Measurements from ENCODE around the gene RPL19.

Gene RPL19

GRCh38 chr17:39196241-39196807 lies 3.8 kb upstream of the RPL19 start:
- Histone ChIP-seq H3K4me1 (ENCODE audit: insufficient read depth, low read length) (peaks cover 36% of the 10 kb centered on the region), H3K4me3 (ENCODE audit: low read length) (peak overlapping the region; percentile 71), H3K27me3 (ENCODE audit: insufficient read depth, low read length) (no peaks in the 10 kb centered on the region), H3K36me3 (ENCODE audit: insufficient read depth, low read length) (peaks cover 17% of the 10 kb centered on the region), H3K9me3 (ENCODE audit: low read length) (no peaks in the 10 kb centered on the region), H2AFZ (ENCODE audit: low read depth, low read length) (no peak overlapping the region)

- peak overlapping the region; percentile 31 for H2AFZ ChIP-seq (ENCODE audit: low read depth, low read length)
- H3K4me1 ChIP-seq (ENCODE audit: insufficient read depth, low read length), result peaks cover 40% of the 10 kb centered on the region
- peak overlapping the region; percentile 71 for H3K4me3 ChIP-seq (ENCODE audit: low read length)
- H3K27me3 ChIP-seq (ENCODE audit: insufficient read depth, low read length), result no peaks in the 10 kb centered on the region
- peaks cover 17% of the 10 kb centered on the region for H3K36me3 ChIP-seq (ENCODE audit: insufficient read depth, low read length)
- no peaks in the 10 kb centered on the region for H3K9me3 ChIP-seq (ENCODE audit: low read length)
These were observed 3.2 kb upstream of the RPL19 start for GRCh38 chr17:39196808-39197291.

GRCh38 chr17:39197380-39198185 lies 2.5 kb upstream of the RPL19 start, which contains the start of gene CACNB1:
Gene CACNB1, minus strand, starts transcription at chr17:39197669. Its CDS starts 174 bp downstream, at chr17:39197495.
- H3K36me3 ChIP-seq (ENCODE audit: insufficient read depth, low read length), result peaks cover 18% of the 10 kb centered on the region
- H3K4me3 ChIP-seq (ENCODE audit: low read length), result peak within 1 kb of the TSS; percentile 71
- peaks cover 44% of the 10 kb centered on the region for H3K4me1 ChIP-seq (ENCODE audit: insufficient read depth, low read length)
- H3K27me3 ChIP-seq (ENCODE audit: insufficient read depth, low read length), result no peaks in the 10 kb centered on the region
- H2AFZ ChIP-seq (ENCODE audit: low read depth, low read length), result peak within 1 kb of the TSS; percentile 31
- no peaks in the 10 kb centered on the region for H3K9me3 ChIP-seq (ENCODE audit: low read length)

GRCh38 chr17:39198186-39198566 lies 1.9 kb upstream of the RPL19 start:
- H3K9me3 ChIP-seq (ENCODE audit: low read length), result no peaks in the 10 kb centered on the region
- no peaks in the 10 kb centered on the region for H3K27me3 ChIP-seq (ENCODE audit: insufficient read depth, low read length)
- peaks cover 19% of the 10 kb centered on the region for H3K36me3 ChIP-seq (ENCODE audit: insufficient read depth, low read length)
- peak overlapping the region; percentile 16 for H2AFZ ChIP-seq (ENCODE audit: low read depth, low read length)
- peak overlapping the region; percentile 71 for H3K4me3 ChIP-seq (ENCODE audit: low read length)
- H3K4me1 ChIP-seq (ENCODE audit: insufficient read depth, low read length), result peaks cover 44% of the 10 kb centered on the region

- Histone ChIP-seq H3K9me3 (ENCODE audit: low read length) (no peaks in the 10 kb centered on the region), H3K4me1 (ENCODE audit: insufficient read depth, low read length) (peaks cover 43% of the 10 kb centered on the region), H2AFZ (ENCODE audit: low read depth, low read length) (peak overlapping the region; percentile 39), H3K4me3 (ENCODE audit: low read length) (peak overlapping the region; percentile 96), H3K27me3 (ENCODE audit: insufficient read depth, low read length) (no peaks in the 10 kb centered on the region), H3K36me3 (ENCODE audit: insufficient read depth, low read length) (peaks cover 31% of the 10 kb centered on the region)
These were observed 338 bp upstream of the RPL19 start for GRCh38 chr17:39199820-39200069.

GRCh38 chr17:39200957-39201510 lies 951 bp downstream of the RPL19 start:
- H3K9me3 ChIP-seq (ENCODE audit: low read length), result no peaks in the 10 kb centered on the region
- H3K4me1 ChIP-seq (ENCODE audit: insufficient read depth, low read length), result peaks cover 30% of the 10 kb centered on the region
- no peak overlapping the region for H2AFZ ChIP-seq (ENCODE audit: low read depth, low read length)
- H3K36me3 ChIP-seq (ENCODE audit: insufficient read depth, low read length), result peaks cover 36% of the 10 kb centered on the region
- H3K27me3 ChIP-seq (ENCODE audit: insufficient read depth, low read length), result no peaks in the 10 kb centered on the region
- H3K4me3 ChIP-seq (ENCODE audit: low read length), result peak overlapping the region; percentile 96

- peaks cover 36% of the 10 kb centered on the region for H3K36me3 ChIP-seq (ENCODE audit: insufficient read depth, low read length)
- no peak overlapping the region for H3K4me3 ChIP-seq (ENCODE audit: low read length)
- H3K4me1 ChIP-seq (ENCODE audit: insufficient read depth, low read length), result peaks cover 21% of the 10 kb centered on the region
- H3K27me3 ChIP-seq (ENCODE audit: insufficient read depth, low read length), result peaks cover 15% of the 10 kb centered on the region
- H3K9me3 ChIP-seq (ENCODE audit: low read length), result no peaks in the 10 kb centered on the region
- H2AFZ ChIP-seq (ENCODE audit: low read depth, low read length), result no peak overlapping the region
These were observed 4.2 kb downstream of the RPL19 start for GRCh38 chr17:39204245-39204644.

GRCh38 chr17:39205112-39205526 lies 5.0 kb downstream of the RPL19 start:
- Histone ChIP-seq H2AFZ (ENCODE audit: low read depth, low read length) (no peak overlapping the region), H3K9me3 (ENCODE audit: low read length) (no peaks in the 10 kb centered on the region), H3K4me1 (ENCODE audit: insufficient read depth, low read length) (peaks cover 29% of the 10 kb centered on the region), H3K36me3 (ENCODE audit: insufficient read depth, low read length) (peaks cover 36% of the 10 kb centered on the region), H3K27me3 (ENCODE audit: insufficient read depth, low read length) (peaks cover 23% of the 10 kb centered on the region), H3K4me3 (ENCODE audit: low read length) (no peak overlapping the region)

GRCh38 chr17:39208136-39208535 lies 8.1 kb downstream of the RPL19 start:
- Histone ChIP-seq H2AFZ (ENCODE audit: low read depth, low read length) (no peak overlapping the region), H3K27me3 (ENCODE audit: insufficient read depth, low read length) (peaks cover 49% of the 10 kb centered on the region), H3K4me1 (ENCODE audit: insufficient read depth, low read length) (peaks cover 11% of the 10 kb centered on the region), H3K36me3 (ENCODE audit: insufficient read depth, low read length) (peaks cover 21% of the 10 kb centered on the region), H3K9me3 (ENCODE audit: low read length) (no peaks in the 10 kb centered on the region), H3K4me3 (ENCODE audit: low read length) (no peak overlapping the region)

GRCh38 chr17:39208893-39209292 lies 8.8 kb downstream of the RPL19 start:
- peaks cover 51% of the 10 kb centered on the region for H3K27me3 ChIP-seq (ENCODE audit: insufficient read depth, low read length)
- H3K4me1 ChIP-seq (ENCODE audit: insufficient read depth, low read length), result peaks cover 11% of the 10 kb centered on the region
- no peak overlapping the region for H3K4me3 ChIP-seq (ENCODE audit: low read length)
- peaks cover 14% of the 10 kb centered on the region for H3K36me3 ChIP-seq (ENCODE audit: insufficient read depth, low read length)
- no peak overlapping the region for H2AFZ ChIP-seq (ENCODE audit: low read depth, low read length)
- no peaks in the 10 kb centered on the region for H3K9me3 ChIP-seq (ENCODE audit: low read length)

GRCh38 chr17:39209317-39210092 lies 9.4 kb downstream of the RPL19 start:
- peaks cover 11% of the 10 kb centered on the region for H3K4me1 ChIP-seq (ENCODE audit: insufficient read depth, low read length)
- H3K4me3 ChIP-seq (ENCODE audit: low read length), result no peak overlapping the region
- H3K9me3 ChIP-seq (ENCODE audit: low read length), result no peaks in the 10 kb centered on the region
- H3K36me3 ChIP-seq (ENCODE audit: insufficient read depth, low read length), result peaks cover 8% of the 10 kb centered on the region
- peaks cover 58% of the 10 kb centered on the region for H3K27me3 ChIP-seq (ENCODE audit: insufficient read depth, low read length)
- peak overlapping the region; percentile 50 for H2AFZ ChIP-seq (ENCODE audit: low read depth, low read length)

- H3K36me3 ChIP-seq (ENCODE audit: insufficient read depth, low read length), result peaks cover 2% of the 10 kb centered on the region
- H2AFZ ChIP-seq (ENCODE audit: low read depth, low read length), result peak overlapping the region; percentile 50
- no peaks in the 10 kb centered on the region for H3K9me3 ChIP-seq (ENCODE audit: low read length)
- peaks cover 63% of the 10 kb centered on the region for H3K27me3 ChIP-seq (ENCODE audit: insufficient read depth, low read length)
- no peak overlapping the region for H3K4me3 ChIP-seq (ENCODE audit: low read length)
- H3K4me1 ChIP-seq (ENCODE audit: insufficient read depth, low read length), result peaks cover 11% of the 10 kb centered on the region
These were observed 10.0 kb downstream of the RPL19 start for GRCh38 chr17:39210093-39210434.

Data from neuron (in vitro differentiated cells).